GM21528 (cell line): ENCODE results near the gene INAFM1.
"Not testable (repeated sequence)": the region's sequence is repeated elsewhere in the genome, so short reads cannot be mapped to it uniquely, and the experiment has no call there.

ENCODE experiments used
- ATAC-seq: cut with Tn5 transposase; IDR thresholded peaks from one replicate; pipeline ENCODE4 v1.9.1; 2021; ENCODE audit warnings: mild to moderate bottlenecking, moderate library complexity; ENCODE audit not compliant: unreplicated experiment, low FRiP score

The INAFM1 gene

DNA sequence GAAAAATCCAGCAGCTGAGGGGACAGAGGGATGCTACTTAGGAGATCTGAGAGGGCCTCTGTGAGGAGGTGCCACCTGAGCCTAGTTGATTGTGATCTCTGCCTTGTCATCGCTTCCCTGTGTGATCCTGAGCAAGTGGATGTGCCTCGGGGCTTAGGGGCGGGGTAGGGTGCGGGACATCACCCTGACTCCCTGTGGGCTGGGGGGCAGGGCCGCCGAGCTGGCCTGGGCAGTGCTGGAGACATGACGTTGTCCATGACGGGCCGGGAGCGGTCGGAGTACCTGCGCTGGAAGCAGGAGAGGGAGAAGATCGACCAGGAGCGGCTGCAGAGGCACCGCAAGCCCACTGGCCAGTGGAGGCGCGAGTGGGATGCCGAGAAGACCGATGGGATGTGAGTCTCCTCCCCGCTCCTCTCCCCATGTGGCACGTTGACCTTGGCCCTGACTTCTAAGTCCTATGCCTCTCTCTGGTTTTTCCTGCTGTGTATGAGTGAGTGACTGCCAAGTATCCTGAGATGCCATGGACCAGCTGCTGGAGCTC is 8.2 kb upstream of the INAFM1 start:
- ATAC-seq = no peak

DNA sequence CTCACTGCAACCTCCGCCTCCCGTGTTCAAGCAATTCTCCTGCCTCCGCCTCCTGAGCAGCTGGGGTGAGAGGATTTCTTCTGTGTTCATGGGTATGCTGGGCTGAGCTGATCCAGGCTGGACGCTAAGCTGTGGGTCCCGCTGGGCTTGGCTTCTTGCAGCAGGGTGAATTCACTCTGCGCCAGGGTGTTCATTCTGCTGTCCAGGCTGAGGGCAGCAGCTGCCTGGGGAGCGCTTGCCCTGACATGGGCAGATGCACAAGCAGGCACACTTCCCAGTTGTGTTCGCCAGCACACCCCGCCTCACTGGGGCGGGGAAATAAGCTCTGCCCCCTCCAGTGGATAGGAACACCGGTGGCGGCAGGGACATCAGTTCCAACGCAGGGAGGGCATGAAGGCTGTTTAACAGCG is 7.3 kb upstream of the INAFM1 start:
- ATAC-seq = no peak

DNA sequence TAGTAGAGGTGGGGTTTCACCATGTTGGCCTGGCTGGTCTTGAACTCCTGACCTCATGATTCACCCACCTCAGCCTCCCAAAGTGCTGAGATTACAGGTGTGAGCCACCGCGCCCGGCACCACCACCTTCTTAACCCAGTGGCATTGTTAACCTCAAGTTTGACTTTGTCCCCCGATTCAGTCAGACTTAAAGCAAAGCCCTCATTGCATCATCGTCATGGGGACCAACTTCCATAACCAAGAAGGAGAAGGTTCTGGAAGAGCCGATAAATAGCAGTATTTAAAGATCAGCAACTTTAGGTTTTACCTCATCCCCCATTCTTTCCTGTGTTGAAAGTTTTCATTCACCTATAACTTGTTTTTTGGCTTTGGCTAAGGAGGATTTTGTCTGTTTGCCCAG is 6.7 kb upstream of the INAFM1 start:
- ATAC-seq = no peak

DNA sequence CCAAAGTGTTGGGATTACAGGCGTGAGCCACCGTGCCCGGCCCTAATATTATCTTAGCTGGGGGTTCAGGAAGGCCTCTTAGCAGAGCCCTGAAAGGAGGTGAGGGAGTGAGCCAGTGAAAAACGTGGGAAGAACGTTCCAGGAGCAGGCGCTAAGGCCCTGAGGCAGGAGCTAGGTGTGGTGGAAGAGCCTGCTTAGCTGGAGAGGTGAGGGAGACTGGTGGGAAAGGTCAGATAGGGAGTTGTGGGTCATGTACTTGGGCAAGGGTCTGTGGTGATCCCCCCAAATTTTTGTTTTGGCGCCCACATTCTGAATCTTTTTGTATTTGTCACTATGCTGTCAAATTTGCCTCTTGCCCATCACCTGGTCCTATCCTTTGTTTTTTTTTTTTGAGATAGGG is 5.1 kb upstream of the INAFM1 start:
- ATAC-seq = no peak

DNA sequence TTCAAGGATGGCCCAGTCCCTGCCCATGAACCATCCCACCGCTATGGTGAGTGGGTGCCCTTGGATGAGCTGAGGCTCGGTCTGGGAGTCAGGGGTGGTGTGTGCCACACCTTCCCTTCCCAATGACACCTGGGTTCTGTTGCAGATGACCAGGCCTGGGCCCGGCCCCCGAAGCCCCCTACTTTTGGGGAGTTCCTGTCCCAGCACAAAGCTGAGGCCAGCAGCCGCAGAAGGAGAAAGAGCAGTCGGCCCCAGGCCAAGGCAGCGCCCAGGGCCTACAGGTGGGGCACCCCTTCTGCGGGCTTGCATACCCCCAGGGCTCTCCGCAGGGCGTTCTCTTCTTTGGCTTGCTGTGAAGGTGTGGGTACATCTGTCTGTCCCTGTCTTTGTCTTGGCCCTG is 4.3 kb upstream of the INAFM1 start:
- ATAC-seq = no peak

DNA sequence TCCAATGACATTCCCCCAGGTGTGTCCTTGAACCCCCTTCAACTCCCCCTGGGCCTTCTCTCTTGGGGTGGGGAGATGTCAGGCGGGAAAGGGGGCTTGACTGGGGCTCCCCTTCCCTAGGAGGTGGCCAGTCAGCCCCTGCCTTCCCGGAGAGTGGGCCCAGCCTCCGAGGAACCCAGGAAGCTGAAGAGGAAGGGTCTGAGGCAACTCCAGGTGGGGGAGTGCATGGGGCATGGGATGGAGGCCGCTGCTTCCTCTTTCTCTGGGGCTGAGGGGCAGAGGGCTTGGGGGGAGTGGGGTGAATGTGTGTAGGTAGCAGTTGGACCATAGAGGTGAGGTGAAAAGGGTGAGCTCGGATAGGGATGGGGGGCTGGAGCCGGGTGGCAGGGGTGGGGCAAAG is 2.7 kb upstream of the INAFM1 start:
- no peak for ATAC-seq

DNA sequence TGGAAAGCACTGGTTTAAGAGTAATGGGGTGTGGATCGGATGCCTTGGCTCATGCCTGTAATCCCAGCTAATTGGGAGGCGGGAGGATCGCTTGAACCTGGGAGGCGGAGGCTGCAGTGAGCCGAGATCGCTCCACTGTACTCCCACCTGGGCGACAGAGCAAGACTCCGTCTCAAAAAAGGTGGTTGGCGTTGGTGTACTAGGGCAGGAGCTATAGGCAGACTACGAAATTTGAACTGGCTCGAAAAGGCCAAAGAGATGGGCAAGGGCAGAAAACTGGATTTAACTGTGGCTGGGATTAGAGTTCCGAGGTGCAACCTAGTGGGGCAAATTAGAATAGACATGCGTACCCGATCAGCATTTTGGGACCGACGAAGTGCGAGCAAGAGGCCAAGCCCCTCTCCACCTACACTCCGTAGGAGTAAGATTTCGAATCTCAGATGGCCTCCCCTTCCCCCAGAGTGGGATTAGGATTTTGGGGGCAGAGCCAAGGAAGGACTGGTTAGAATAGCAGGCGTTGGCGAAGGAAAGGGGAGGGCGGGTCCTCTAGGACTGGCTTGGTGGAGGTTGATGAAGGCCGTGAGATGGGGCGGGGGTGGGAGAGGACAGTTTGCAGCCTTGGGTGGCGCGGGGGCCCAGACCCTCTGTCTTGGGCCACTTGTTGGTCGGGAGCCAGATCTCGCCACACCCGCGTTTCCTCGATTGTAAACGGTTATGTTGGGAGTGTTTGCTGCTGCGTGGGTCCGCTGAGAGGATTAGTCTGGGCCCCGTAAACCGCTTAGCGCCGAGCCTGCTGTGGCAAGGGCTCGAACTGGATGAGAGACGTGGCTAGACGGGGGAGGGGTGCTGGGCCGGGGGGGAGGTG is 2.0 kb upstream of the INAFM1 start:
- ATAC-seq = no peak

DNA sequence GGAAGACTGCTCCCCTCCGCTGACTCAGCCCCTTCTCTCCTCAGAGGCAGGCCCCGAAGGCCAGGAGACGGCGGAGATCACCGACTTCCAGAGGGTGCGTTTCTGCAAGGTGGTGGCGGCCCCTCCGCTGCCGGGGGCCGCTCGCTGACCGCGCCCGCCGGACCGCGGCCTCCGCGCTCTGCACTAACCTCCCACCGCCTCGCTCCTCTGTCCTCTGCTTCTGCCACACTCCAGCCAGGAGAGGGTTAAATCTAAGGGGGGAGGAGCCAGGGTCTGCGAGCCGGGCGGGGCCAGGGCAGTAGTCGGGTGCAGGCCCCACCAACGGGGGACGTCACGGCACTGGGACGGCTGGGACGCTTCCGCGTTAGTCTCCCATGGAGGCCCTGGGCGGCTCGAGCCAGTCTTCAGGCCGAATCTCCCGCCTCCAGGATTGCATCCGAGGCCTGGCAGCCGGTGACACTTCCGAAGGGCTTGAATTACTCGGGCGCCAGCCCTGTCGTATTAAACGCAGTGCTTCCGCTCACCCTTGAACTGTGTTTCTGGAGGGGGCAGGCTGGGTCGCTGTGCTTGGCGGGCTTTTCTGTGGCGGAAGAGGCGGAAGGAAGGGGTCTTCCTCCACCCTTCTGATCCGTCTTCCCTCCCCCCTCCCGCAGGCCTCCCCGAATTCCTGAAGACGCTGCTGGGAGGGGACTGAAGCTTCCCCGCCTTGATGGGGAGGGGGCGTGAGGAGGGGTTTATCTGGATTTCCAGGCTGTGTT is 1.2 kb upstream of the INAFM1 start:
- peak; percentile 60 for ATAC-seq

DNA sequence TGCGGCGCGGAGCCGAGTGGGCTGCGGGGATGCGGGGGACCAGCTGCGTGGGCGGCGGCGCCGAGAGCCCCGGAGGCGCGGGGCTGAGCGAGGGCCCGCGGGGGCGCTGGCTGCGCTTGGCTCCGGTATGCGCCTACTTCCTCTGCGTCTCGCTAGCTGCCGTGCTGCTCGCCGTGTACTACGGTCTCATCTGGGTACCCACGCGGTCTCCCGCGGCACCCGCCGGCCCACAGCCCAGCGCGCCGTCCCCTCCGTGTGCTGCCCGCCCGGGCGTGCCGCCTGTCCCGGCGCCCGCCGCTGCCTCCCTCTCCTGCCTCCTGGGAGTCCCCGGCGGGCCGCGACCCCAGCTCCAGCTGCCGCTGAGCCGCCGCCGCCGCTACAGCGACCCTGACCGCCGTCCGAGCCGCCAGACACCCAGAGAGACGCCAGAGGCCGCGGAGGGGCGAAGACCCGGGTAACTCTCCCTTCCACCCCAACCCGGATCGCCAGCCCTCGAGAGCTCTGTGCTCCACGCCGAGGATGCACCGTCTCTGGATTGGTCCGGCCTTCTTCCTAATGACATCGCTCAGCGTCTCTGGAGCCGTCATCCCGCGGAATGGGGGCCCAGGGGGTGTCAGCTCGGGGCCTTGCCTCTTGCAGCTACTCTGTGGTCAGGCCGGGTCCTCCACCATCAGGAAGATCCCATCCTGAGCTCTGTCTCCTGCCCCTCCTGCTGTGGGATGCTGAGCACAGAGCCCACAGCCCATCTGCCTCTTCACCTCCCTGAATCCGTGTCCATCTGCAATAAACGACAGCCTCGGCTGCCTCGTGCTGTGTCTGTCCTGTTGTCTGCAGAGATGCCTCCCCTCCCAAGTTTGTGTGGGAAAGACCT is 441 bp downstream of the INAFM1 start:
- peak; percentile 15 for ATAC-seq

DNA sequence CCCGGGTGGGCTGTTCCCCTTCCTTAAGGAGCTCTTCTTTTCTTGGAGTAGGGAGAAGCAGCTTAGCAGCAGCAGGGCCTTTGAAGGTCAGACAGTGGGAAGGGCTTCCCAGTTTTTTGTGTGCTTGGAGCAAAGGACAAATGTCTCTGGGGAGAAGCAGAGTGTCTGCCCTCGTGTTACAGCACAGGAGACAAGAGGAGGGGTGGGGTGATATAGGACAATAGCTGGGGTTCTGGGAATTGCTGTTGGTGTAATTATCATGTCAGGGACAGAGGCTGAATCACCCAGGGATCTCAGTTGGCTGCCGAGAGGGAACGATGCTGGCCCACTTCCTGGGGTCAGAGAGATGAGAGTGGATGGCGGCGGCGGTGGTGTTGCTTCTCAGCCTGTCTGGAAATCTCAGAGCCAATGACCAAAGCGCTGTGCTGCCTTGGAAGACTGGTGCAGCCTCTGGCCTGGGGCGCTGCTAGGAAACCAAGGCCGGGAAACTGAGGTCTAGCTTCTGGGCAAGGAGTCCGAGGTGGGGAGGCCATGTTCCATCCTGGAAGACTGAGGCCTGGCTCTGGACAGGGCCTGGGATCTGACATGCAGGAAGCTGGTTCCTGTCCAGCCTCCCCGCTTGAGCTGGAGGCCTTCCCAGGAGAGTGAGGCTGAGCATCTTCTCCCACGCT is 1.2 kb downstream of the INAFM1 start:
- no peak for ATAC-seq

DNA sequence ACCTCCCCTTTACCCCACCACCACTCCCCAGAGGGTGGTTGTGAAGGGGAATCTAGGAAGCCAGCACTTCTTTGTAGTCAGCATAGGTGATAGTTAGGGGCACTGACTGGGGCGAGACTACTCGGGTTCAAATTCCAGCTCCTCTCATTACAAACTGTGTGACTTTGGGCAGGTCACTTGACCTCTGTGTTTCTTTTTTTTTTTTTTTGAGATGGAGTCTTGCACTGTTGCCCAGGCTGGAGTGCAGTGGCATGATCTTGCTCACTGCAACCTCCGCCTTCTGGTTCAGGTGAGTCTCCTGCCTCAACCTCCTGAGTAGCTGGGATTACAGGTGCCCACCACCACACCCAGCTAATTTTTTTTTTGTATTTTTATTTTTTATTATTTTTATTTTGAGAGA is 1.8 kb downstream of the INAFM1 start:
- not testable (repeated sequence) for ATAC-seq

DNA sequence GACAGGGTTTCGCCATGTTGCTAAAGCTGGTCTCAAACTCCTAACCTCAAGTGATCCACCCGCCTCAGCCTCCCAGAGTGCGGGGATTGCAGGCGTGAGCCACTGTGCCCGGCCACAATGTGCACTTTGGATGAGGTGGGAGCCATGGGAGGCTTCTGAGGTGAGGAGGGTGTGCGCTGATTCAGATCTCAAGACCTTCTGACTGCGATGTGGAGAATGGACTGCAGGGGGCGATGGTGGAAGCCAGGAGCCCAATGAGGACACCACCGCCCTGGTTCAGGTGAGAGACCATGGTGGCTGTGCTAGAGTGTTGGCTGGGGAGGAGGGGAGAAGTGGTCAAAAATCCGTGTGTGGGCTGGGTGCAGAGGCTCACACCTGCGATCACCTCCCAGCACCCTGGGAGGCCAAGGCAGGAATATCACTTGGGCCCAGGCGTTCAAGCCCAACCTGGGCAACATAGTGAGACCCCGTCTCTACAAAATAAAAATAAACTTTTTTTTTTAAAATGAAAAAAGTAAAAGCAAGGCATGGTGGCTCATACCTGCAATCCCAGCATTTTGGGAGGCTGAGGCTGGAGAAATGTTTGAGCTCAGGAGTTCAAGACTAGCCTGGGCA is 5.6 kb downstream of the INAFM1 start:
- ATAC-seq = no peak

DNA sequence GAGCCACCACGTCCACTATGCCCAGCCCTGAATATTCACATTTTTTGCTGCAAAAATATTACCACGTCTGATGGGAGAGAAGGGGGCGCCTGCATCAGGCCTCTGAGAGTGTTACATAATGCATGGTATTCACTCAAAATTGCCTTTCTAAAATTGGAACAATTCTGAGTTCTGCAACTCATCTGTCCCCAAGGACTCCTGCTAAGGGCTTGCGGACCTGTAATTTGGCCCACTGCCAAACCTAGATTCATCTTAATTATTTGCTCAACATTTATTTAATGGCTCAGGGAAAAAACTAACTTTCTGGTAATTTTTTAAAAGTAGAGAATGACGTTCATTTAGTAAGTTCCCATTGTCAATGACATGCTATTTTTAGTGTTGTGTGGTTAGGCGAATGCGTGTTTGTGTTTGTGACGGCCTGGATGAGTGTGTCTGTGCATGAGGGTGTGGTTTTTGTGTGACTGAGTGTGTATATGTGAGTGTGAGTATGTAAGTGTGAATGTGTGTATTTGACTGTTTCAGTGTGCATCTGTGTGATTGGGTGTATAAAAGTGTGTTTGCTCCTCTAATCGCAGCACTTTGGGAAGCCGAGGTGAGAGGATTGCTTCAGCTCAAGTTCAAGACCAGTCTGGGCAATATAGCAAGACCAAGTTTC is 8.8 kb downstream of the INAFM1 start:
- no peak for ATAC-seq

DNA sequence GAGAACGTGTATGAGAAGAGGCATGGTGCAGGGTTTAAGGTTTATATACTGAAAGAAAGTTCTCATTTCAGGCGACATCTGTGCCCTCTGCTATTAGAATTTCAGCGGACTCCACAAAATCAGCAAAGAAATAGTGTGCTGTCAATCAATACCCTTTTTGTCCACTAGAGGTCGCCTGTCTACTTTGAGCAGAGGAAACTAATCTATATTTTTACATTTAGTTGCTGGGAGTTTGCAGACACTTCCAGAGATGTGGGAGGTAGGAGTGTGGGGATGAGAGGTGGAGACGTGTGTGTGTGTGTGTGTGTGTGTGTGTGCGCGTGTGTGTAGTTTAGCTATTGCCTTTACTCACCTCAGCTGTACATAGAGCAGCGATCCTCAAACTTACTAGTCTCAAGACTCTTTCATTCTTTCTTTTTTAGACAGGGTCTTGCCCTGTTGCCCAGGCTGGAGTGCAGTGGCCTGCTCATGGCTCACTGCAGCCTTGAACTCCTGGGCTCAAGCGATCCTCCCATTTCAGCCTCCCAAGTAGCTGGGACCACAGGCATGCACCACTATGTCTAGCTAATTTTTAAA is 9.7 kb downstream of the INAFM1 start:
- ATAC-seq = no peak

DNA sequence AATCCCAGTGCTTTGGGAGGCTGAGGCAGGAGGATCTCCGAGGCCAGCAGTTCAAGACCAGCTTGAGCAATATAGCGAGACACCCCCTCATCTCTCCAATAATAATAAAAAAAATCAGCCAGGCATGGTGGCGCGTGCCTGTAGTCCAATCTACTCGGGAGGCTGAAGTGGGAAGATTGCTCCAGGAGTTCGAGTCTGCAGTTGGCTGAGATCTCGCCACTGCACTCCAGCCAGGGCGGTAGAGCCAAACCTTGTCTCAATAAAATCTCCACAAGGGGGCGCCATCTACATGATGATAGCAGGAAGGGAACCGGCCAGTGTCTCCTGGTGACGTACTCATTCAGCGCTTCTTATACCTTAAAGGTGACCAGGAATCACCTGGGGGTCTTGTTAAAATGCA is 21.4 kb downstream of the INAFM1 start:
- ATAC-seq = no peak

DNA sequence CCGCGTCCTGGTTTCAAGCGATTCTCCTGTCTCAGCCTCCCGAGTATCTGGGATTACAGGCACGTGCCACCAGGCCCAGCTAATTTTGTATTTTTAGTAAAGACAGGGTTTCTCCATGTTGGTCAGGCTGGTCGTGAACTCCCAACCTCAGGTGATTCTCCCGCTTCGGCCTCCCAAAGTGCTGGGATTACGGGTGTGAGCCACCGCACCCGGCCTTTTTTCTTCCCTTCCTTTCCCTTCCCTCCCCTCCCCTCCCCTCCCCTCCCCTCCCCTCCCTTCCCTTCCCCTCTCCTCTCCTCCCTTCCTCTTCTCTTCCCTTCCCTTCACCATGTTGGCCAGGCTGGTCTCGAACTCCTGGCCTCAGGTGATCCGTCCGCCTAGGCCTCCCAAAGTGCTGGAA is 26.2 kb downstream of the INAFM1 start:
- ATAC-seq = not testable (repeated sequence)

DNA sequence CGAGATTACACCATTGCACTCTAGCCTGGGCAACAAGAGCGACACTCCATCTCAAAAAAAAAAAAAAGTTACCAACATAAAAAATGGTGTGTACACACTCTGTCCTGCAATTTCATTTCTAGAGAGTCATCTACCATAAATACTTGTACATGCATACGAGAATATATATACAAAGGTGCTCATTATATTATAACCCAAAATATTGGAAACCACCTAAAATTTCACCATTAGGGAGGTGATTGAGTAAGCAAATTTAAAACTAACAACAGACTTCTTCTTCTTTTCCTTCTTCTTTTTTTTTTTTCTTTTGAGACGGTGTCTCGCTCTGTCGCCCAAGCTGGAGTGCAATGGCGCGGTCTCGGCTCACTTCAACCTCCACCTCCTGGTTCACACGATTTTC is 27.6 kb downstream of the INAFM1 start:
- ATAC-seq = no peak

DNA sequence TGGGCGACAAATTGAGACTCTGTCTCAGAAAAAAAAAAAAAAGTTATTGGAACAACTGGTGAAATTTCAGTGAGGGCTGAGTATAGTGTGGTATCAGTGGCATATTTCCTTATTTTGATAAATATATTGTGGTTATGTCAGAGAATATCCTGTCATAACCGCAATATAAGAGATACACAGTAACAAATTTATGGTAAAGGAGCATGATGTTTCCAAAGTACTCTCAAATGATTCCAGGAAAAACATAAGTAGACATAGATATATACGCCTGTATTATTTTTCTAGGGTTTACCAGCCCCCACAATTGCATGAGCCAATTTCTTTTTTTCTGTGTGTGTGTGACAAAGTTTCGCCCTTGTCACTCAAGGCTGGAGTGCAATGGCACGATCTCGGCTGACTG is 29.3 kb downstream of the INAFM1 start:
- no peak for ATAC-seq

DNA sequence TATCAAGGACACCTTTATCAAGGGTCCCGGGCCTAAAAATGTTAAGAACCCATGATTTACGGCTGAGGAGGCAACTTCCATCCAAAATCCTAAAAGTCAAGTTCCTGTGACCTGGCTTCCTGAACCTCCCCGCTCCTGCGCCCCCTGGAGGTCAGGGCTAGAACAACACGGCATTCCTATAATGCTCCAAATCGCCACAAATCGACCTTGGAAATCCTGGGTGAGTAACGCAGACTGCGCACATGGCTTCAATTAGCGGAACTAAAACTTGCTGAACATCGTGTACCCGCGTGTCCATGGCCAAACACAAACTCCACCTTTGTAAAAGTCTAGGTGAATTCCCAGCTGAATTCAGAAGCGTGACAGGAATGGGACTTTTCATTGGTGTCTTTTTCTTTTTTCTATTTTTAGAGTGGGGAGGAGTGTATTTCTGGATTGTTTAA is 30.6 kb downstream of the INAFM1 start:
- no peak for ATAC-seq
